AG09309 (cell line): ENCODE measurements around the gene GNE.
A peak's percentile ranks its signal among the peaks of the same experiment; 100 is the strongest.

Source experiments
- DNase-seq: peaks from one replicate; pipeline ENCODE4 v3.0.0-alpha.2; 2010; ENCODE audit warnings: low read depth
- H3K4me3 ChIP-seq: 2 replicates; pipeline ENCODE4 v1.5.1; 2011; ENCODE audit warnings: mild to moderate bottlenecking, low read depth, low read length, moderate library complexity; ENCODE audit not compliant: control insufficient read depth
- TF ChIP-seq, protein P1 (sequence below): IDR thresholded peaks from 2 replicates; pipeline ENCODE4 v1.5.1; 2011; ENCODE audit warnings: mild to moderate bottlenecking, low read depth, low read length, inconsistent platforms; ENCODE audit not compliant: insufficient read depth, control insufficient read depth; ENCODE audit errors: missing control alignments

GNE gene

DNA sequence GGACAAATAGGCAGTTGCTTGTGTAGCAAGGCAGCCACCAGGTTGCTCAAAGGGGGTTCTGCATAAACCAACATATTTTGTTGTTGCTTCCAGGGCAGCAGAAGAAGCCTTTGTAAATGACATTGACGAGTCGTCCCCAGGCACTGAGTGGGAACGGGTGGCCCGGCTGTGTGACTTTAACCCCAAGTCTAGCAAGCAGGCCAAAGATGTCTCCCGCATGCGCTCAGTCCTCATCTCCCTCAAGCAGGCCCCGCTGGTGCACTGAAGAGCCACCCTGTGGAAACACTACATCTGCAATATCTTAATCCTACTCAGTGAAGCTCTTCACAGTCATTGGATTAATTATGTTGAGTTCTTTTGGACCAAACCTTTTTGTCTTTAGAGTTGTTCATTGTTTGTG lies 46.7 kb downstream of the GNE start:
- no peak overlapping the region for H3K4me3 ChIP-seq
- TF ChIP-seq, protein P1, sequence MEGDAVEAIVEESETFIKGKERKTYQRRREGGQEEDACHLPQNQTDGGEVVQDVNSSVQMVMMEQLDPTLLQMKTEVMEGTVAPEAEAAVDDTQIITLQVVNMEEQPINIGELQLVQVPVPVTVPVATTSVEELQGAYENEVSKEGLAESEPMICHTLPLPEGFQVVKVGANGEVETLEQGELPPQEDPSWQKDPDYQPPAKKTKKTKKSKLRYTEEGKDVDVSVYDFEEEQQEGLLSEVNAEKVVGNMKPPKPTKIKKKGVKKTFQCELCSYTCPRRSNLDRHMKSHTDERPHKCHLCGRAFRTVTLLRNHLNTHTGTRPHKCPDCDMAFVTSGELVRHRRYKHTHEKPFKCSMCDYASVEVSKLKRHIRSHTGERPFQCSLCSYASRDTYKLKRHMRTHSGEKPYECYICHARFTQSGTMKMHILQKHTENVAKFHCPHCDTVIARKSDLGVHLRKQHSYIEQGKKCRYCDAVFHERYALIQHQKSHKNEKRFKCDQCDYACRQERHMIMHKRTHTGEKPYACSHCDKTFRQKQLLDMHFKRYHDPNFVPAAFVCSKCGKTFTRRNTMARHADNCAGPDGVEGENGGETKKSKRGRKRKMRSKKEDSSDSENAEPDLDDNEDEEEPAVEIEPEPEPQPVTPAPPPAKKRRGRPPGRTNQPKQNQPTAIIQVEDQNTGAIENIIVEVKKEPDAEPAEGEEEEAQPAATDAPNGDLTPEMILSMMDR, result no peak
- DNase-seq, result no peak

DNA sequence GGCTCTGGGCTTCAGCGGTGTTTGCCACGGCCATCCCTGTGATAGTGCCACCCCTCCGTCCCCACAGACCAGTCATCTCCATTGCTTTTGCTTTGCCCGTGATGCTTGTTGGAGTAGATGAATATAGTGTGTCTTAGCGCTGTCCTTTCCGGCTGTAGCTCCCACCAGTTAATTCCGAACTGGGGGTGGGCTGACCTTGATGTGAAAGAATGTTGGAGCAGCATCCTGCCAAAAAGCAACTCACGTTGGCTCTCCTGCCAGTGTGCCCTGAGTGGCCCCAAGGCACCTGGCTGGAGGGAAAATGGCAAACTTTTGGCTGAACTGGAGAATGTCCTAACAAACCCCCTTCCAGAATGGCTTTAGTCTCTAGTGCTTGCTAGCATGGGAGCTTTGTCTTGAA lies 47.5 kb downstream of the GNE start:
- TF ChIP-seq, protein P1, result no peak
- DNase-seq, result no peak
- H3K4me3 ChIP-seq, result no peak overlapping the region

DNA sequence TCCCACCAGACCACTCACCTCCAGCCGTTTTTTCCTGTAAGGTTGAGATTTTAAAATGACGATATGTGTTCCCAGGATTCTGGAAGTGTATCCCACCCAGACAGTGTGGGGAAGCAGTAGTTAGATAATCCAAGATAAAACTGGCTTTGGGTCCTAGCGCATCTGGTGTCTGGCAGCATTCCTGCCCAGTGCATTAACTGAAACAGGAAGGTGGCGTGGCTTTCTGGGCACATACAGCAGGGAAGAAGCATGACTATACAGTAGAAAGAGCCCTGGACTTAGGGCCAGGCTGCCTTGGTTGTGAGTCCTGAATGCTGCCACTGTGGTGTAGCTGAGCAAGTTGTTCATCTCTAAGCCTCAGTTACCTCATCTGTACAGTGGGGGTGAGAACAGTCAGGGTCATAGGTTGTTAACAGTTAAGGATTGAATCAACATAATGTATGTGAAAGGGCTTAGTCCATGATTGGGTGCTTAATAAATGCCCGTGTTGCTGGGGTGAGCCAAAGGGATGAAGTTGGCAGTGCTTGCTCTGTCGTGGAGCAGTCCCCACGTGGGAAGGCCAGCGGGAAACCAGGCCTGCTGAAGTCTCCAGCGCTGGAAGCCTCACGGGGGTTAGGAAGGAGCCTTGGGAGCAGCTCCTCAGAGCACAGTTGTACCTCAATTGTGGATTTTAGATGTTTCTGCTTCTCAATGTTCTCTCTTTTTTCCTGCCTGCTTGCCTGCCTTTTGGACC lies 49.6 kb downstream of the GNE start:
- DNase-seq, result no peak
- no peak overlapping the region for H3K4me3 ChIP-seq
- TF ChIP-seq, protein P1, result no peak

DNA sequence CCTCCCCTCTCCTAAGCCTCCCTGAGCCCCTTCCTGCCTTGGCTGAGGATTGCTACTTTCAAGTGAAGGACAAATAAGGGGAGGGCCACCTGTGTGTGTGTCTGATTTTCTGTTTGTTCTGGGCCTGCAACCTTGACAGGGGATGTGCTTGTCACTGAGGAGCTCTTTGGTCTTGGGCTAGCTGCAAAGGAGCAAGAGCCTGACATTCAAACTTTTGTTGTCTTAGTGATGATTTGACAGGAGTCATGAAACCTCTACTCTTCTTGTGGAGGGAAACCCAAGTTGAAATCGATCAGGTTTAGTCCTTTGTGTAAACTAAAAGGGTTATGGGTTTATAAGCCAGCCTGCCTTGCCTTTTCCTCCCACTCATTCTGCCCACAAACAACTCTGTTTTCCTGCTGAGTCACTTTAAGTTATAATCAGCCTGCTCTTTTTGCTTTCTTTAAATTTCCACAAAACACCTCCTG lies 50.7 kb downstream of the GNE start:
- no peak for DNase-seq
- TF ChIP-seq, protein P1, result no peak
- H3K4me3 ChIP-seq, result no peak overlapping the region

DNA sequence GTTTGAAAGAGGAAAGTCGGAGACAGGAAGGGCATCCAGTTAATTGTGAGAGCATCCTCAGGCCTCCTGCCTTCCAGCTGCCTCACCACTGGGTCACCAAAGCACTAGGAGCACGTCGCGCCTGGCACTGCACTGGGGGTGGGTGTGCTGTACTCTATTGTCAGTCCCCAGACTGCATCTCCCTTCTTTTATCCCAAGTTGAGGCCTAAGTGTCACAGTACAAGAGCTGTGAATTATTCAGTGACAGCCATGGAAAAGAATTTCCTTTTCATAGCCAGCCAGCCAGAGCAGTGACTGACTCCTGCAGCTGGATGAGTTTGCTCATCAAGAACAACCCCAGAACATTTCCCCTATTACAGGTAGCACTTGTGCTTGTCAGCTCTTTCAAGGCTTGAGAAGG lies 51.2 kb downstream of the GNE start:
- no peak for DNase-seq
- TF ChIP-seq, protein P1, result no peak
- no peak overlapping the region for H3K4me3 ChIP-seq

DNA sequence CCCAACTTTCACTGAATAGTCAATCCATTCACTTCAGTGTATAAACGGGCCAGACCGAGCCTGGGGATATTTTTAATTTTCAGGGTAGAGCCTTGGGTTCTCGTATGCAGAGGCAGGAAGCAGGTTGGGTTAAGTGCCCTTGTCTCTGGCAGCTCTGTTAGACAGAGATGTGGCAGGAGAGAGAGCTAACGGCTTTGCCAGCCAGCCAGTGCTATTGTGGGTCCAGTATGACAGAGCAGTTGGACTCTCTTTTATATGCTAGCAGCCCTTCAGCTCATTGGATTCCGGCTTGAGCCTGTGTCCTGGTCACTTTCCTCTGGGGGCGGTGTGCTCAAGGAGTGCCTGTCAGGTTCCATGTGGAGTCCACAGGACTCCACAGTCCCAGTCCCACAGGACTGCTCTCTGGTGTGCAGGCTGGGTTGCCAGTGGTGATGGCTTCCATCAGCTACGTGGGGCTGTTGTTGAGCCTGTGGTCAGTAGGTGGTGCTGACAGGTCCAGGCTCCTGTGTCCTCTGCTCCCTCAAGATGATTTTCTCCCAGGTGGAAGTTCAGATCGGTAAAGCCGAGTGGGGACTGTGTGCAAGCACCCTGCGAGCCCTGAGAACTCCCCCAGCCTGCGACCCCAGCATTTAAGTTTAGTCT lies 53.2 kb downstream of the GNE start:
- no peak for DNase-seq
- TF ChIP-seq, protein P1, result peak; percentile 16

More for the DNA sequence above, 53.2 kb downstream of the GNE start:
- no peak overlapping the region for H3K4me3 ChIP-seq
